GM12892 (cell line): ENCODE measurements around the gene C3orf33.

Experiments used
- POLR2A ChIP-seq: IDR thresholded peaks from 2 replicates; pipeline ENCODE4 v1.6.1; 2011; ENCODE audit warnings: low read depth, low read length, control low read depth
- POLR2AphosphoS5 ChIP-seq: IDR thresholded peaks from 2 replicates; pipeline ENCODE4 v1.6.1; 2011; ENCODE audit warnings: low read depth, low read length, control low read depth

DNA sequence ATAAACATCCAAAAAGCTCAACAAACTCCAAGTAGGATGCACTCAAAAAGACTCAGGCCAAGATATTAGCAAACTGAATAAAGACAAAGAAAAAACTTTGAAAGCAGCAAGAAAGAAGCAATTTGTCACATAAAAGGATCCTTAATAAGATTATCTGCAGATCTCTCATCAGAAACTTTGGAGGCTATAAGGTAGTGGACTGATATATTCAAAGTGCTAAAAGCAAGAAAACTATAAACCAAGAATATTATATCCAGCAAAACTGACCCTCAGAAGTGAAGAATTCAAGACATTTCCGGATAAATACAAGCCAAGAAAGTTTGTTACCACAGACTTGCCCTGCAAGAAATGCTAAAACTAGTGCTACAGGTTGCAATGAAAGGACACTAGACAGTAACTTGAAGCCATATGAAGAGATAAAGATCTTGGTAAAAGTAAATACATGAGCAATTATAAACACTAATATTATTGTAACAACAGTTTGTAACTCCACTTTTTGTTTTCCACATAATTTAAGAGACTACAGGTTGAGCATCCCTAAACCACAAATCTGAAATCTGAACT, 23.6 kb downstream of the C3orf33 start:
- TF ChIP-seq POLR2AphosphoS5 (no peak), POLR2A (no peak)
